ENCODE measurements around the gene LAMTOR5. TPM values are rescaled to one million over a fixed set of nuclear protein-coding genes. Genes with fewer than 3 reads are reported as not detected.
"Not testable (repeated sequence)": the region's sequence is repeated elsewhere in the genome, so short reads cannot be mapped to it uniquely, and the experiment has no call there.

Gene LAMTOR5
- total and polyA plus RNA-seq, 8 donors, result 8.5 to 440 (median 48.8) TPM; not detected in 1

DNA sequence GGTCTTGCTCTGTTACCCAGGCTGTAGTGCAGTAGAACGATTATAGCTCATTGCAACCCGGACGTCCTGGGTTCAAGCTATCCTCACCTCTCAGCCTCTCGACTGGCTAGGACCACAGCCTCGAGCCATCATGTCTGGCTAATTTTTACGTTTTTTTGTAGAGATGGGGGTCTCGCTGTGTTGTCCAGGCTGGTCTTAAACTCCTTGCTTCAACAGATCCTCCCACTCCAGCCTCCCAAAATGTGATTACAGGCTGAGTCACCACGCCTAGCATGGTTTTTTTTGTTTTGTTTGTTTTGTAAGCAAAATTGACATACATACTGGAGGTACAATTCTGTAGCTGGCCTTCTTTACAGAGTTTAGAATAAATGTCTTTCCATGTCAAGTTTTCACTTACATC lies 994 bp upstream of the LAMTOR5 start:
- Histone ChIP-seq H3K4me3 (peak overlapping the region; percentile 65 to 90 (median 86)), H3K27ac (peak overlapping the region in 2 of 5 donors; percentile 96 to 97), H3K9me3 (no peaks in the 10 kb centered on the region), H3K27me3 (no peaks in the 10 kb centered on the region), H3K4me1 (peaks cover 17 to 44% (median 35%) of the 10 kb centered on the region in 4 donors), H3K36me3 (peaks cover 18 to 25% (median 24%) of the 10 kb centered on the region in 4 donors)
- no peak for TF ChIP-seq EP300 (IDR thresholded peaks at IDR 0.05)
- no peak for TF ChIP-seq POLR2AphosphoS5 (IDR thresholded peaks at IDR 0.05)
- no peak for TF ChIP-seq POLR2A (IDR thresholded peaks at IDR 0.05)
- TF ChIP-seq, protein P1, sequence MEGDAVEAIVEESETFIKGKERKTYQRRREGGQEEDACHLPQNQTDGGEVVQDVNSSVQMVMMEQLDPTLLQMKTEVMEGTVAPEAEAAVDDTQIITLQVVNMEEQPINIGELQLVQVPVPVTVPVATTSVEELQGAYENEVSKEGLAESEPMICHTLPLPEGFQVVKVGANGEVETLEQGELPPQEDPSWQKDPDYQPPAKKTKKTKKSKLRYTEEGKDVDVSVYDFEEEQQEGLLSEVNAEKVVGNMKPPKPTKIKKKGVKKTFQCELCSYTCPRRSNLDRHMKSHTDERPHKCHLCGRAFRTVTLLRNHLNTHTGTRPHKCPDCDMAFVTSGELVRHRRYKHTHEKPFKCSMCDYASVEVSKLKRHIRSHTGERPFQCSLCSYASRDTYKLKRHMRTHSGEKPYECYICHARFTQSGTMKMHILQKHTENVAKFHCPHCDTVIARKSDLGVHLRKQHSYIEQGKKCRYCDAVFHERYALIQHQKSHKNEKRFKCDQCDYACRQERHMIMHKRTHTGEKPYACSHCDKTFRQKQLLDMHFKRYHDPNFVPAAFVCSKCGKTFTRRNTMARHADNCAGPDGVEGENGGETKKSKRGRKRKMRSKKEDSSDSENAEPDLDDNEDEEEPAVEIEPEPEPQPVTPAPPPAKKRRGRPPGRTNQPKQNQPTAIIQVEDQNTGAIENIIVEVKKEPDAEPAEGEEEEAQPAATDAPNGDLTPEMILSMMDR (IDR thresholded peaks at IDR 0.05), result no peak
- intact Hi-C loops (cut with DNase I; ENCODE audit: low total_unique reads), result loop anchor here (10.0 kb wide), 1 partner anchor 64 kb away; no protein-coding TSS in a partner anchor
- WGBS, 5 donors, result 80 to 88% (median 86%) methylated on average over 8 of the region's 8 CpGs
- DNase-seq, result no peak

DNA sequence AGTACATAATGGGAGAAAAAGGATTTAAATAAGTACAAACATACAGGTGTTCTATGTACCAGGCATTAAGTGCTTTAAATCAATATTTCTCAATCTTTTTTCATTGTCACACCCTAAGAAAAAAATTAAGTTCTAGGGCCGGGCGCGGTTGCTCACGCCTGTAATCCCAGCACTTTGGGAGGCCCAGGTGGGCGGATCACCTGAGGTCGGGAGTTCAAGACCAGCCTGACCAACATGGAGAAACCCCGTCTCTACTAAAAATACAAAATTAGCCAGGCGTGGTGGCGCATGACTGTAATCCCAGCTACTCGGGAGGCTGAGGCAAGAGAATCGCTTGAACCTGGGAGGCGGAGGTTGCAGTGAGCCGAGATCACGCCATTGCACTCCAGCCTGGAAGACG lies 1.1 kb downstream of the LAMTOR5 start:
- intact Hi-C loops (cut with DNase I; ENCODE audit: low total_unique reads), result loop anchor here (10.0 kb wide), 1 partner anchor 62 kb away; no protein-coding TSS in a partner anchor
- 42 to 67% (median 57%) methylated on average over 15 of the region's 15 CpGs for WGBS, 5 donors
- peak overlapping the region in 4 of 5 donors; percentile 92 to 97 (median 96) for H3K27ac ChIP-seq
- peaks cover 35 to 46% (median 45%) of the 10 kb centered on the region in 4 donors for H3K36me3 ChIP-seq
- H3K4me3 ChIP-seq, result peak overlapping the region; percentile 65 to 90 (median 86)
- H3K9me3 ChIP-seq, H3K27me3 ChIP-seq, DNase-seq: not testable (repeated sequence)
- H3K4me1 ChIP-seq, result peaks cover 17 to 38% (median 32%) of the 10 kb centered on the region in 4 donors

DNA sequence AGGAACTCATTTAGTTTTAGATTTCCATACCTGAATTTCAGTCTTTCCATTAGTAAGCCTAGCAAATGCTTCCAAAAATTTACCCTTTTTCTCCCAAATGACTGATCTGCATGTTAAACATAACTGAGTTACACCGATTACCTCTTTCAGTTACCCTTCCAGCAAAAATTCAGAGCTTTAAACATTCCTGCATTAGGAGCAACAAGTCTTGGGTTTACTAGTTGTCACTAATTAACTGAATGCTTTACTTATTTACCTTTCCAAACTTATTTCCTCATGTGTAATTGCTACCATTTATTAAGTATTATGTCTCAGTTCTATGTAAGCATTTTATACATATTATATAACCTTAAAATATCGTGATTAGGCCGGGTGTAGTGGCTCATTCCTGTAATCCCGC lies 3.1 kb downstream of the LAMTOR5 start:
- Histone ChIP-seq H3K4me3 (no peak overlapping the region), H3K27me3 (no peaks in the 10 kb centered on the region), H3K4me1 (peaks cover 17 to 37% (median 32%) of the 10 kb centered on the region in 4 donors), H3K9me3 (no peaks in the 10 kb centered on the region), H3K27ac (no peak overlapping the region), H3K36me3 (peaks cover 43 to 66% (median 65%) of the 10 kb centered on the region in 4 donors)
- 75 to 84% (median 78%) methylated on average over 4 of the region's 4 CpGs for WGBS, 5 donors
- intact Hi-C loops (cut with DNase I; ENCODE audit: low total_unique reads), result loop anchor here (10.0 kb wide), 1 partner anchor 60 kb away; no protein-coding TSS in a partner anchor
- no peak for TF ChIP-seq EP300 (IDR thresholded peaks at IDR 0.05)
- no peak for TF ChIP-seq POLR2AphosphoS5 (IDR thresholded peaks at IDR 0.05)
- no peak for TF ChIP-seq POLR2A (IDR thresholded peaks at IDR 0.05)
- TF ChIP-seq, protein P1 (IDR thresholded peaks at IDR 0.05), result no peak
- no peak for DNase-seq

DNA sequence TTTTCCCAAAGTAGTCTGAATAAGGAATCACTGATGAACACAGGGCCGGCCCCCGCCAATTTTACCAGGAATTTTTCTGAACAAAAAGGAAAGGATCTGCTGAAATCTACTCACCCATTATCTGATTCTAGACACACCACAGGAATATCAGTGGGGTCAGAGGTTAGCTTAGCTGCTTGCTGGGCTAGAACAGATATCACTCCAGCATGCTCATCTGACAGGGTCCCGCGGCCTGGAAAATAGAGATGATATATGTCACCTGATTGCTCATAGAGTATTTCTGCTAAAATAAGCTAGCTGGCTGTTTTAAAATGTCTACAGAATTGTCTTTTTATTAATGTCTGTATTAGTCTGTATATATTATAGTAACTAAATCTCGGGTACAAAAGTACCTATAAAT lies 3.7 kb downstream of the LAMTOR5 start:
- no peak for DNase-seq
- no peak overlapping the region for H3K27ac ChIP-seq
- H3K9me3 ChIP-seq, result no peaks in the 10 kb centered on the region
- H3K27me3 ChIP-seq, result no peaks in the 10 kb centered on the region
- H3K4me1 ChIP-seq, result peaks cover 16 to 32% (median 31%) of the 10 kb centered on the region in 4 donors
- 89 to 97% (median 95%) methylated on average over 5 of the region's 5 CpGs for WGBS, 5 donors
- intact Hi-C loops (cut with DNase I; ENCODE audit: low total_unique reads), result loop anchor here (10.0 kb wide), 1 partner anchor 59 kb away; no protein-coding TSS in a partner anchor
- no peak overlapping the region for H3K4me3 ChIP-seq
- TF ChIP-seq, protein P1 (IDR thresholded peaks at IDR 0.05), result no peak
- peaks cover 44 to 72% (median 71%) of the 10 kb centered on the region in 4 donors for H3K36me3 ChIP-seq

DNA sequence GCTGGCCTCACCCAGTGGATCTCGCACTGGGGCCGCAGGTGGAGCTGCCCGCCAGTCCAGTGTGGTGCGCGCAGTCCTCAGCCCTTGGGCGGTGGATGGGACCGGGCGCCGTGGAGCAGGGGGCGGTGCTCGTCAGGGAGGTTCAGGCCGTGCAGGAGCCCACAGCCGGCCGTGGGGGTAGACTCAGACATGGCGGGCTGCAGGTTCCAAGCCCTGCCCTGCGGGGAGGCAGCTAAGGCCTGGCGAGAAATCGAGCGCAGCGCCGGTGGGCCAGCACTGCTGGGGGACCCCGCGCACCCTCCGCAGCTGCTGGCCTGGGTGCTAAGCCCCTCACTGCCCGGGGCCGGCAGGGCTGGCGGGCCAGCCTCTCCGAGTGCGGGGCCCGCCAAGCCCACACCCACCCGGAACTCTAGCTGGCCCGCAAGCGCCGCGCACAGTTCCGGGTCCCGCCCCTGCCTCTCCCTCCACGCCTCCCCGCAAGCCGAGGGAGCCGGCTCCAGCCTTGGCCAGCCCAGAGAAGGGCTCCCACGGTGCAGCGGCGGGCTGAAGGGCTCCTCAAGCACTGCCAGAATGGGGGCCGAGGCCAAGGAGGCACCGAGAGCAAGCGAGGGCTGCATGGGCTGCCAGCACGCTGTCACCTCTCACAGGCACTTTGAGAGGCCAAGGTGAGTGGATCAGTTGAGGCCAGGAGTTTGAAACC lies 11.1 kb downstream of the LAMTOR5 start:
- peaks cover 17 to 69% (median 64%) of the 10 kb centered on the region in 4 donors for H3K36me3 ChIP-seq
- DNase-seq; H3K4me3 ChIP-seq; H3K27ac ChIP-seq; intact Hi-C loops (cut with DNase I; ENCODE audit: low total_unique reads); H3K27me3 ChIP-seq; H3K9me3 ChIP-seq: not testable (repeated sequence)
- 96 to 99% (median 97%) methylated on average over 17 to 48 of the region's 48 CpGs; no CpG with 5 or more reads in 1 of the 5 donors for whole genome bisulfite sequencing, 5 donors
- H3K4me1 ChIP-seq, result peaks cover 0 to 28% (median 2%) of the 10 kb centered on the region in 4 donors
